Mucosa of descending colon (tissue), 3 donors: ENCODE data around the gene SLC2A10. TPM values are rescaled to one million over a fixed set of nuclear protein-coding genes. Genes with fewer than 3 reads are reported as not detected.

Experiments used
- ATAC-seq: fragments of 200-7000 bp; cut with Tn5 transposase; one replicate; pipeline ENCODE4 v1.9.1; 2020; ENCODE audit warnings: mild to moderate bottlenecking, moderate library complexity
- DNase-seq, 3 donors: peaks; one replicate each; pipeline ENCODE4 v3.0.0-alpha.2; 2020
- H3K36me3 ChIP-seq: fragments of 200-600 bp; one replicate; pipeline ENCODE4 v1.8.0; 2021; ENCODE audit warnings: low read depth, mild to moderate bottlenecking
- H3K4me1 ChIP-seq: fragments of 200-600 bp; one replicate; pipeline ENCODE4 v1.8.0; 2021; ENCODE audit warnings: low read depth, mild to moderate bottlenecking
- H3K4me3 ChIP-seq: fragments of 200-600 bp; one replicate; pipeline ENCODE4 v1.8.0; 2021; ENCODE audit warnings: mild to moderate bottlenecking
- H3K9me3 ChIP-seq: fragments of 200-600 bp; one replicate; pipeline ENCODE4 v1.8.0; 2021; ENCODE audit warnings: mild to moderate bottlenecking
- intact Hi-C, 2 donors: fragments of 100-400 bp; cut with DNase I in 1 of 2; cut with micrococcal nuclease in 1 of 2; formaldehyde crosslinking; loops; one replicate each; pipeline versions ENCODE4 v1.11.0 to v1.11.1; 2022; cut with DNase I, micrococcal nuclease
- total RNA-seq, 3 donors: library from RNA; stranded (reverse); fragmentation: NEBNext Ultra II Directional in 2 of 3; extraction: Animal tissue kit (Norgen Biotek cat#: 25700) in 2 of 3; gene quantifications; one replicate each; pipeline versions ENCODE4 v1.2.1 to v1.2.4, GENCODE V29; 2021 to 2023
- TF ChIP-seq, protein P1 (sequence below): fragments of 200-600 bp; IDR thresholded peaks from one replicate; pipeline ENCODE4 v1.8.0; 2022; ENCODE audit warnings: antibody characterized with exemption, mild to moderate bottlenecking
- donor health status: DM: no; HTN: no; CAD: no; lungs with moderate emphysema.
- donor health status: DM: no; HTN: no; CAD: no.
- donor health status: DM: no; HTN: yes; CAD: no.

SLC2A10 gene
- total RNA-seq, 3 donors from 2014 or later = 13.4 to 37.5 (median 26.3) TPM

DNA sequence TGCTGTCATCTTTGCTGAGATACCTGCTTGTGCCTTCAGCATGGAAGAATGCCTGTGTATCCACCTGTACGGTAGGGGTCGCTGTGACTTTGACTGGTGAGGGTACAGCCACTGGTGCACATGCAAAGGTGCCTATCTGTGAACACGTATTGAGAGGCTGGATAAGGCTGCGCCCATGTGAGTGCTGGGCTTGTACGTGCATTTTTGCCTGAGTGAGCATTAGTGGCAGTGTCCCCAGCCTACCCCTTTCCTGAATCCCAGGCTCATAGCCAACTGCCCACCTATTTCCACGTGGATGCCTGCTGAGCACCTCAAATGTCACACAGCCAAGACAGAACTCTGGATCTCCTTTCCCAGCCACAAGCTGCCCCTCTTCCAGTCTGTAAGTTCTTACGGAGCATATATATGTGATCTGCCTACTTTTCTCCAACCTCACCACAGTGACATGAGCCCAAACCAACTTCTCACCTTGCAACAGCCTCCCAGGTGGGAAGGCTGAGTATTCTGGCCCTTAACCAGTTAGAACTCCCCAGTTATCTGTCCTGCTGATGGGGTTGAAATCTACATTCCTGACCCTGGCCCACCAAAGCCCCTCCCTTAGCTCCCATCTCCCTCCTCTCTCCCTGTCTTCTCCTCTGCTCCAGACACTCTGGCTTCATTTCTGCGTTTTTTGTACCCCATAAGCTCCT is 1.1 kb upstream of the SLC2A10 start:
- H3K36me3 ChIP-seq = no peaks in the 10 kb centered on the region
- H3K4me1 ChIP-seq = peaks cover 18% of the 10 kb centered on the region
- no peak overlapping the region for H3K4me3 ChIP-seq
- intact Hi-C loops = no loop called here
- TF ChIP-seq, protein P1, sequence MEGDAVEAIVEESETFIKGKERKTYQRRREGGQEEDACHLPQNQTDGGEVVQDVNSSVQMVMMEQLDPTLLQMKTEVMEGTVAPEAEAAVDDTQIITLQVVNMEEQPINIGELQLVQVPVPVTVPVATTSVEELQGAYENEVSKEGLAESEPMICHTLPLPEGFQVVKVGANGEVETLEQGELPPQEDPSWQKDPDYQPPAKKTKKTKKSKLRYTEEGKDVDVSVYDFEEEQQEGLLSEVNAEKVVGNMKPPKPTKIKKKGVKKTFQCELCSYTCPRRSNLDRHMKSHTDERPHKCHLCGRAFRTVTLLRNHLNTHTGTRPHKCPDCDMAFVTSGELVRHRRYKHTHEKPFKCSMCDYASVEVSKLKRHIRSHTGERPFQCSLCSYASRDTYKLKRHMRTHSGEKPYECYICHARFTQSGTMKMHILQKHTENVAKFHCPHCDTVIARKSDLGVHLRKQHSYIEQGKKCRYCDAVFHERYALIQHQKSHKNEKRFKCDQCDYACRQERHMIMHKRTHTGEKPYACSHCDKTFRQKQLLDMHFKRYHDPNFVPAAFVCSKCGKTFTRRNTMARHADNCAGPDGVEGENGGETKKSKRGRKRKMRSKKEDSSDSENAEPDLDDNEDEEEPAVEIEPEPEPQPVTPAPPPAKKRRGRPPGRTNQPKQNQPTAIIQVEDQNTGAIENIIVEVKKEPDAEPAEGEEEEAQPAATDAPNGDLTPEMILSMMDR = peak; percentile 34
- DNase-seq (peak in 2 of 3 donors; percentile 52 to 75), ATAC-seq (peak; percentile 52)
- H3K9me3 ChIP-seq = no peaks in the 10 kb centered on the region

DNA sequence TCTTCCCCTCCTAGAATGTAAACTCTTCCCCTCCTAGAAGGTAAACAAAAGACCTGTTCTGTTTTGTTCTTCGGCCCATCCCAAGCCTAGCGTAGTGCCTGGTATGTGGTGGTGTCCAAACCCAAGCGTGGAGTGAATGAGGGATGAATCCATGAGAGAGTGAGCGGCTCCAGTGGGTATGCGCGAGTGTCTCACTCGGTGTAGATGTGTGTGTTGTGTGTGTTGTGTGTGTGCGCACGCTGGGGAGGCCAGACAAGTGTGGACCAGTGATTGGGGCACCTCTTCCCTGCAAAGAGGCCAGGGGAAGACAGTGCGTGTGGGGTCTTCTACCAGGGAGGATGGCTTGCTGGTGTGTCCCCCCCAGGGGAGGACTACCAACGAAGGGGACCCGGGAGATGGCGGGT is 392 bp upstream of the SLC2A10 start:
- peak overlapping the region; percentile 39 for H3K4me3 ChIP-seq
- ATAC-seq = peak; percentile 79
- H3K4me1 ChIP-seq = peaks cover 18% of the 10 kb centered on the region
- H3K36me3 ChIP-seq = no peaks in the 10 kb centered on the region
- no peaks in the 10 kb centered on the region for H3K9me3 ChIP-seq
- TF ChIP-seq, protein P1 = no peak
- peak in 1 of 3 donors; percentile 70 for DNase-seq
- intact Hi-C loops = no loop called here

DNA sequence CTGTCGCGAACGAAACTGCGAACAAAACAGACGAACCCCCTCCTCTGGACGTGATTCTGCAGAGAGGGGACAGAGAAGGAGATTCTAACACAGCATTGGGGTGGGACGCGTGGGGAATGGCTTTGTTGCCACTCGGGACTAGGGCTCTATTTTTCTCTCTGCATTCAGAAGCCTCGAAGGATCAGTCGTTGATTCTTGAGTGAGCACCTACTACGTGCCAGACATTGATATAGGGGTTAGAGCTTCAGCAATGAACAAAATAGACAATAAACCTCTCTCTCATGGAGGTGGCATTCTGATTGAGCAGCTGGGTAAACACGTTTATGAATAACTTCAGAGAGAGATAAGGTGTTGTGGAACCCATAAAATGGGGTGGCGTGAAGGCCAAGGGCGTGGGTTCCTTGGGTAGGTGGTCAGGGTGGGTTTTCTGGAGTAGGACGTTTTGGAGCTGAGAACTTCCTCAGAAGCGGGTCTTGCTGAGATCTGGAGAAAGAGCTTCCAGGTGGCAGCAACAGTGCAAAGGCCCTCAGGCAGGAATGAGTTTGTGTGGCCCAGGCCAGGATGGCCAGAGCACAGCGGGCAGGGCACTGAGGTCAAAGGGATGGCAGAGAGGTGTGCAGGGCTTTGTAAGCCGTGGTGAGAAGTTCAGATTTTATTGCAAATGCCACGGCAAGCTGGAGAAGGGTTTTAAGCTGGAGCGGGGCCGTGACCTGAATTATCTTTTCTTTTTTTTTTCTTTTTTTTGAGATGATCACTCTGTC is 884 bp downstream of the SLC2A10 start:
- TF ChIP-seq, protein P1 = no peak

DNA sequence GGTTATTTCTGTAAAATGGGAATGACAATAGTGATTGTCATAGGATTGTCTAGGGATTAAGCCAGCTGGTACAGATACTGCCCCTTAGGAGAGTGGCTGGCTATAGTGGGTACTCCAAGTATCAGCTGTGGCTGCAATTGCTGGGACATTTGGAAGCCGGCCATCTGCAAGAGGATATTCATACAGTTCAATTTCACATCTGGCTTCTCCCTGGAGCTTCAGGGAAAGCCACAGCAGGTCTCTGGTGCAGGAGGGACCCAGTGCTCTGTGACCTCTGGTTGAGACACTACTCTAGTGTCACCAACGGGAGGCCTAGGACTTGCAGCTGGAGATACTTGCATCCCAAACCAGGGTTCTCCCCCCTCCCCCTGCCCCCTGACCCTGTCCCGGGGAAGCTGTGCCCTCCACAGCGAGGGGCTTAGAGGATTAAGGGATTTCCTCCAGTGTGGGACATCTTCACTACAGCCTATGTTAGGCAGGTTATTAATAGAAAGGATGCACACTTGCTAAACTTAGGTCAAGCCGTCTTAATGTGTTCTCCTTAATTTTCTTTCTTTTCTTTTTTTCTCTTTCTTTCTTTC is 2.7 kb downstream of the SLC2A10 start:
- no peak overlapping the region for H3K4me3 ChIP-seq
- DNase-seq (no peak), ATAC-seq (no peak)
- H3K9me3 ChIP-seq = no peaks in the 10 kb centered on the region
- peaks cover 28% of the 10 kb centered on the region for H3K4me1 ChIP-seq
- H3K36me3 ChIP-seq = no peaks in the 10 kb centered on the region
- intact Hi-C loops = no loop called here
- TF ChIP-seq, protein P1 = no peak

More for the DNA sequence above, 884 bp downstream of the SLC2A10 start:
- Histone ChIP-seq H3K4me1 (peaks cover 24% of the 10 kb centered on the region), H3K36me3 (no peaks in the 10 kb centered on the region), H3K9me3 (no peaks in the 10 kb centered on the region), H3K4me3 (peak overlapping the region; percentile 39)
- DNase-seq (peak in 2 of 3 donors; percentile 48 to 50), ATAC-seq (peak; percentile 29)
- intact Hi-C loops = no loop called here

DNA sequence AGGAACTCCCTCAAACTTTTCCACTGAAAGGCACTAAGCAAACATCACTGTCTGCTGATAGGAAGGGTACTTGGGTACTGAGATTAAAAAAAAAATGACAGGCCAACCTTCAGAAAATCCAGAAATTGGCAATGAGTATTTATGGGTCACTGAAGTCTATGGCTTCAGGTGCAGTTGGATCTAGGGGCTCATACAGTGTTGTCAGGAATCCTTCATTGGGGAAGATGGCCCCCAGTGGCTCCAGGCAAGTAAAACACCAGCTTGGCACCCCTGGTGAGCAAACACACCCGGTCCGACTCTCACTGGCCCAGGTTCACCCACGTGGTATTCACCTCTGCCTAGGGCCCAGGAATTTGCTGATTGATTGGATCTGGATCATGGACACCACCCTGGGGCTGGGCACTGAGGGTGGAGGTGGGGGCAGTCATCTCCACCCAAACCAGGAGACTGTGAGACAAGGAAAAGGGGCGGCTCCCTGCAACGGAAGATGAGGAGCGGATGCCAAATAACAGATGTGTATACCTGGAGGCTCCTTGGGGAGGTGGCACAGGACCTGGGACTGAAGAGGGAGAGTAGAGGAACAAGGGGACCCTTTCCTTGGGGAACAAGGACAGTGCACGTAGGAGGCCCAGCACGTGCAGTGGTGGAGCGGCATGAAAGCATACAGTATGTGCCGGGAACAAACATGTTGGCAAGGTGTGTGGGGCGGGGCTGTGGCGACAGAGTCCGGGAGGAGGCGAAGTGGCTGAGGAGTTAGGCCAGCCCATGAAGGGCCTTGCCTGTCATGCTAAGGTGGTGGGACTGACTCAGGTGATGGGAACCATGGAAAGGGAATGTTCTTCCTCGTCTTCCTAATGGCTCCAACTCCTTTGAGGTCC is 4.7 kb downstream of the SLC2A10 start:
- TF ChIP-seq, protein P1 = no peak
- DNase-seq (peak; percentile 78 to 81 (median 81)), ATAC-seq (peak; percentile 77)
- no peaks in the 10 kb centered on the region for H3K36me3 ChIP-seq
- peaks cover 22% of the 10 kb centered on the region for H3K4me1 ChIP-seq
- no peak overlapping the region for H3K4me3 ChIP-seq
- intact Hi-C loops = no loop called here
- H3K9me3 ChIP-seq = no peaks in the 10 kb centered on the region
